Measurements from ENCODE around the gene BCL7B. TPM values are rescaled to one million over a fixed set of nuclear protein-coding genes. Genes with fewer than 3 reads are reported as not detected.
"Not testable (repeated sequence)": the region's sequence is repeated elsewhere in the genome, so short reads cannot be mapped to it uniquely, and the experiment has no call there.

The BCL7B gene
- total RNA-seq, 5 donors from 2014 or later (not counting 1 experiment from before 2014, with no cell fraction given): 56.3 to 106 (median 63.8) TPM

DNA sequence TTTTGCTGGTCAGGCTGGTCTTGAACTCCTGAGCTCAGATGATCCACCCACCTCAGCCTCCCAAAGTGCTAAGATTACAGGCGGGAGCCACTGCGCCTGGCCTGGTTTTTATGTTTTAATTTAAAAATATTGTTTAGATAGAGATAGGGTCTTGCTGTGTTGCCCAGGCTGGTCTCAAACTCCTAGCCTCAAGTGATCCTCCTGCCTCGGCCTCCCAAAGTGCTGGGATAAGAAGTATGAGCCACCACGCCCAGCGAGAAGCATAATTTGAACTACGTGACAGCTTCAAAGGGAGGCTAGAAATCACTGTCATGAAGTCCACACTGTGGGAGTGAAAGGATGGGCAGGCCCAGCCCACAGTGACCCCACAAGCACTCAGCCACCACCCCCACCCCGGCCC lies 21.6 kb downstream of the BCL7B start:
- ChIA-PET CTCF (interaction anchor here in 1 of 2 donors (0.7 kb wide), 1 partner anchor 71 kb away, joined by 3 read pairs; no protein-coding TSS in a partner anchor), POLR2A (interaction anchor here (0.6 to 0.7 kb wide), 2 partner anchors 9 to 235 kb away, joined by 3 to 9 read pairs; no protein-coding TSS in a partner anchor)
- ATAC-seq (replicated peaks in 1 of 4); DNase-seq; H3K4me1 Mint-ChIP-seq; H3K4me1 ChIP-seq (ENCODE audit: control insufficient read depth in 1 of 2, extremely low read depth in 1 of 2, insufficient read depth in 2 of 2, low read length in 2 of 2); H3K27me3 ChIP-seq (replicated peaks in 1 of 2; ENCODE audit: control insufficient read depth in 2 of 2, extremely low read depth in 1 of 2, insufficient read depth in 2 of 2, low read length in 1 of 2); H3K4me3 Mint-ChIP-seq; H3K27me3 Mint-ChIP-seq; H3K9me3 ChIP-seq; H3K27ac ChIP-seq (ENCODE audit: low read length); H3K27ac Mint-ChIP-seq; H3K4me3 ChIP-seq (ENCODE audit: control insufficient read depth in 1 of 2, extremely low read depth in 1 of 2, low read length in 1 of 2); H3K9me3 Mint-ChIP-seq: not testable (repeated sequence)
- peaks cover 10 to 52% of the 10 kb centered on the region in 2 donors for H3K36me3 ChIP-seq (ENCODE audit: control insufficient read depth in 2 of 2, extremely low read depth in 1 of 2, insufficient read depth in 1 of 2, low read length in 1 of 2)
- WGBS (ENCODE audit: insufficient coverage): 97% methylated on average over 4 of the region's 7 CpGs
- peaks cover 33% of the 10 kb centered on the region for H3K36me3 Mint-ChIP-seq

DNA sequence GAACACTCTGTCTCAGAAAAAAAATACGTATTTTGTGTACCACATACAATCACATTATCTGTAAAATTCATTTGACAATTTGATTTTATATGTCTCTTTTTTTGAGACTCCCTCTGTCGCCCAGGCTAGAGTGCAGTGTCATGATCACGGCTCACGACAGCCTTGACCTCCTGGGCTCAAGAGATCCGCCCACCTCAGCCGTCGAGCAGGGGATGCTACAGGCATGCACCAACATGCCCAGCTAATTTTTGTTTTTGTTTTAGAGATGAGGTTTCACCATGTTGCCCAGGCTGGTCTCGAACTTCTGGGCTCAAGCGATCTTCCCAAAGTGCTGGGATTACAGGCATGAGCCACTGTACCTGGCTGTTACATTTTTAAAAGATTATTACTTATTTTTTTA lies 23.7 kb downstream of the BCL7B start:
- ATAC-seq (replicated peaks in 1 of 4) (no peak), DNase-seq (no peak)
- ChIA-PET CTCF (no interaction called here), POLR2A (no interaction called here)
- no peaks in the 10 kb centered on the region for H3K4me1 Mint-ChIP-seq
- WGBS (ENCODE audit: insufficient coverage): 98% methylated on average over 8 of the region's 9 CpGs
- no peak overlapping the region for H3K4me3 Mint-ChIP-seq
- H3K9me3 ChIP-seq: no peaks in the 10 kb centered on the region
- no peaks in the 10 kb centered on the region for H3K9me3 Mint-ChIP-seq
- no peaks in the 10 kb centered on the region for H3K27me3 ChIP-seq (replicated peaks in 1 of 2; ENCODE audit: control insufficient read depth in 2 of 2, extremely low read depth in 1 of 2, insufficient read depth in 2 of 2, low read length in 1 of 2)
- H3K27me3 Mint-ChIP-seq: no peaks in the 10 kb centered on the region
- peaks cover 26% of the 10 kb centered on the region for H3K36me3 Mint-ChIP-seq
- H3K36me3 ChIP-seq (ENCODE audit: control insufficient read depth in 2 of 2, extremely low read depth in 1 of 2, insufficient read depth in 1 of 2, low read length in 1 of 2): peaks cover 7 to 37% of the 10 kb centered on the region in 2 donors
- H3K4me3 ChIP-seq (ENCODE audit: control insufficient read depth in 1 of 2, extremely low read depth in 1 of 2, low read length in 1 of 2): no peak overlapping the region
- no peak overlapping the region for H3K27ac ChIP-seq (ENCODE audit: low read length)
- no peaks in the 10 kb centered on the region for H3K4me1 ChIP-seq (ENCODE audit: control insufficient read depth in 1 of 2, extremely low read depth in 1 of 2, insufficient read depth in 2 of 2, low read length in 2 of 2)
- no peak overlapping the region for H3K27ac Mint-ChIP-seq

DNA sequence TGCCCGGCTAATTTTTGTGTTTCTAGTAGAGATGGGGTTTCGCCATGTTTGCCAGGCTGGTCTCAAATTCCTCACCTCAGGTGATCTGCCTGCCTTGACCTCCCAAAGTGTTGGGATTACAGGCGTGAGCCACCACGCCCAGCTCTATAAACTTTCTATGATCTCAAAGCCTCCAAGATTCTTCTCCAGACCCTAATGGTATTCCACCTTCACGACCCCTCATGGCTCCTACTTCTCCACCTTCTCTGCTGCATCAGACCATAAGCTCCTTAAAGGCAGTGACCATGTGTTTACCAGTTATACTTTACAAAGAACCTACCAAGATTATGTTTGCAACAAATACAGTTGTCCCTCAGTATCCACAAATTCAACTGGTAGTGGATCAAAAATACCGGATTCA lies 25.3 kb downstream of the BCL7B start:
- no peak overlapping the region for H3K4me3 Mint-ChIP-seq
- H3K9me3 Mint-ChIP-seq: no peaks in the 10 kb centered on the region
- Histone ChIP-seq H3K27ac (ENCODE audit: low read length) (no peak overlapping the region), H3K4me1 (ENCODE audit: control insufficient read depth in 1 of 2, extremely low read depth in 1 of 2, insufficient read depth in 2 of 2, low read length in 2 of 2) (peaks cover 4 to 11% of the 10 kb centered on the region in 2 experiments), H3K27me3 (replicated peaks in 1 of 2; ENCODE audit: control insufficient read depth in 2 of 2, extremely low read depth in 1 of 2, insufficient read depth in 2 of 2, low read length in 1 of 2) (no peaks in the 10 kb centered on the region), H3K9me3 (no peaks in the 10 kb centered on the region), H3K4me3 (ENCODE audit: control insufficient read depth in 1 of 2, extremely low read depth in 1 of 2, low read length in 1 of 2) (no peak overlapping the region), H3K36me3 (ENCODE audit: control insufficient read depth in 2 of 2, extremely low read depth in 1 of 2, insufficient read depth in 1 of 2, low read length in 1 of 2) (peaks cover 2 to 23% of the 10 kb centered on the region in 2 donors)
- H3K36me3 Mint-ChIP-seq: peaks cover 16% of the 10 kb centered on the region
- DNase-seq (no peak), ATAC-seq (replicated peaks in 1 of 4) (no peak)
- CTCF ChIA-PET: no interaction called here
- POLR2A ChIA-PET: no interaction called here
- H3K27me3 Mint-ChIP-seq: no peaks in the 10 kb centered on the region
- 97% methylated on average over 4 of the region's 6 CpGs for WGBS (ENCODE audit: insufficient coverage)
- H3K27ac Mint-ChIP-seq: peak overlapping the region in 1 of 2 donors; percentile 18
- peaks cover 8 to 15% (median 10%) of the 10 kb centered on the region in 3 donors for H3K4me1 Mint-ChIP-seq

- peaks cover 15 to 22% (median 19%) of the 10 kb centered on the region in 3 donors for H3K4me1 Mint-ChIP-seq
- ATAC-seq (replicated peaks in 1 of 4) (no peak), DNase-seq (no peak)
- ChIA-PET CTCF (interaction anchor here in 1 of 2 donors (0.8 kb wide), 1 partner anchor 10 kb away, joined by 3 read pairs; no protein-coding TSS in a partner anchor), POLR2A (interaction anchor here in 1 of 2 donors (0.6 kb wide), 1 partner anchor 181 kb away, joined by 5 read pairs; no protein-coding TSS in a partner anchor)
- H3K27me3 ChIP-seq (replicated peaks in 1 of 2; ENCODE audit: control insufficient read depth in 2 of 2, extremely low read depth in 1 of 2, insufficient read depth in 2 of 2, low read length in 1 of 2): no peaks in the 10 kb centered on the region
- H3K27ac ChIP-seq (ENCODE audit: low read length): no peak overlapping the region
- peaks cover 2 to 9% of the 10 kb centered on the region in 2 donors for H3K36me3 ChIP-seq (ENCODE audit: control insufficient read depth in 2 of 2, extremely low read depth in 1 of 2, insufficient read depth in 1 of 2, low read length in 1 of 2)
- no peak overlapping the region for H3K4me3 ChIP-seq (ENCODE audit: control insufficient read depth in 1 of 2, extremely low read depth in 1 of 2, low read length in 1 of 2)
- H3K27me3 Mint-ChIP-seq: no peaks in the 10 kb centered on the region
- WGBS (ENCODE audit: insufficient coverage): 100% methylated on average over 1 of the region's 3 CpGs
- no peak overlapping the region for H3K27ac Mint-ChIP-seq
- no peaks in the 10 kb centered on the region for H3K9me3 ChIP-seq
- H3K4me1 ChIP-seq (ENCODE audit: control insufficient read depth in 1 of 2, extremely low read depth in 1 of 2, insufficient read depth in 2 of 2, low read length in 2 of 2): peaks cover 16 to 23% of the 10 kb centered on the region in 2 experiments
- H3K9me3 Mint-ChIP-seq: no peaks in the 10 kb centered on the region
- H3K4me3 Mint-ChIP-seq: no peak overlapping the region
- H3K36me3 Mint-ChIP-seq: peaks cover 7% of the 10 kb centered on the region
These were observed 26.7 kb downstream of the BCL7B start for GRCh38 chr7:73530800-73531199.

DNA sequence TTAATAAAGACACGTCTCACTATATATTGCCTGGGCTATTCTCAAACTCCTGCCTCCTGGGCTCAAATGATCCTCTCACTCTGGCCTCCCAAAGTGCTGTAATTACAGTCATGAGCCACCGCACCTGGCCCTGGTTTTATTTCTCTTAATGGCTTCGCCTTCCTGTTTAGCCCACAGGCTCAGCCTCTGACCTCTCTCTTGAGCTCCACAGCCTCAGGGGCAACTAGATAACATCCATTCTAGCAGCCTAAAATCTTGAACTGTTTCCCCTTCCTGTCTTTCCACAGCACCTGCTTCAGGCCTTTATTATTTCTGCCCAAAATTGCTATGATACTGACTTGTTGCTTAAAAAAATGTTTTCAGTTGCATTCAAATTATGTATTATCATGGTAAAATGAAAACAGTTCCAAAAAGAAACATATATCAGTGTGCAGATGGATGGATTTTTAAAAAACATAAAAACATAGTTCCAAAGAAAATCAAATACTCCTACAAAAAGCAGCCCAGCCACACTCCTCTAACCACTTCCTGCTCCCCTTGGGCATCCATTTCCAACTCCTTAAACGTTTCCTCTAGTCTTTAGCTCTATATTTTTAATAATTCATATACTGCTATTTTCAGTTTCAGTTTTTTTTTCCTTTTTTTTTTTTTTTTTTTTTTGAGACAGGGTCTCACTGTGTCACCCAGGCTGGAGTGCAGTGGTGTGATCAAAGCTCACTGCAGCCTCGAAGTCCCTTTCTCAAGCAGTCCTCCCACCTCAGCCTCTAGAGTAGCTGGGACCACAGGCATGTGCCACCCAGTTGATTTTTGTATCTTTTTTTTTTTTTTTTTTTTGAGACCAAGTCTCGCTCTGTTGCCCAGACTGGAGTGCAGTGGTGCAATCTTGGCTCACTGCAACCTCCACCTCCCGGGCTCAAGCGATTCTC lies 30.3 kb downstream of the BCL7B start:
- peak overlapping the region; percentile 89 to 92 for H3K27ac Mint-ChIP-seq
- Histone ChIP-seq H3K4me3 (ENCODE audit: control insufficient read depth in 1 of 2, extremely low read depth in 1 of 2, low read length in 1 of 2) (no peak overlapping the region), H3K9me3 (no peaks in the 10 kb centered on the region), H3K4me1 (ENCODE audit: control insufficient read depth in 1 of 2, extremely low read depth in 1 of 2, insufficient read depth in 2 of 2, low read length in 2 of 2) (peaks cover 25 to 52% of the 10 kb centered on the region in 2 experiments), H3K27ac (ENCODE audit: low read length) (peak overlapping the region; percentile 27), H3K36me3 (ENCODE audit: control insufficient read depth in 2 of 2, extremely low read depth in 1 of 2, insufficient read depth in 1 of 2, low read length in 1 of 2) (no peaks in the 10 kb centered on the region), H3K27me3 (replicated peaks in 1 of 2; ENCODE audit: control insufficient read depth in 2 of 2, extremely low read depth in 1 of 2, insufficient read depth in 2 of 2, low read length in 1 of 2) (no peaks in the 10 kb centered on the region)
- peaks cover under 1% of the 10 kb centered on the region for H3K36me3 Mint-ChIP-seq
- H3K27me3 Mint-ChIP-seq: no peaks in the 10 kb centered on the region
- H3K4me3 Mint-ChIP-seq: peak overlapping the region in 2 of 3 donors; percentile 32 to 70
- DNase-seq (peak in 1 of 35 experiments; percentile 31), ATAC-seq (replicated peaks in 1 of 4) (no peak)
- CTCF ChIA-PET: interaction anchor here (0.5 to 0.6 kb wide), 3 partner anchors 51 to 170 kb away, joined by 3 to 5 read pairs (median 4); partner anchors contain the start of gene TBL2 (in 1 of the 2)
- POLR2A ChIA-PET: interaction anchor here in 1 of 2 donors (0.6 to 0.7 kb wide), 3 partner anchors 8 to 111 kb away, joined by 3 to 11 read pairs (median 9); no protein-coding TSS in a partner anchor
- 80% methylated on average over 1 of the region's 8 CpGs for WGBS (ENCODE audit: insufficient coverage)
- H3K4me1 Mint-ChIP-seq: peaks cover 38 to 46% (median 43%) of the 10 kb centered on the region in 3 donors
- no peaks in the 10 kb centered on the region for H3K9me3 Mint-ChIP-seq

DNA sequence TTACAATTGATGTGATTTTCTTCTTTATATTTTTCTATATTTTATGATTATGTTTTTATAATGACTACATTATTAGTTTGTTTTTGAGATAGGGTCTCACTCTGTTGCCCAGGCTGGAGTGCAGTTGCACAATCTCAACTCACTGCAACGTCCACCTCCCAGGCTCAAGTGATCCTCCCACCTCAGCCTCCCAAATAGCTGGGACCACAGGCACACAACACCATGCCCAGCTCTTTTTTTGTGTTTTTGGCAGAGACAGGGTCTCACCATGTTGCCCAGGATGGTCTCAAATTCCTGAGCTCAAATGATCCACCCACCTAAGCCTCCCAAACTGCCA lies 31.4 kb downstream of the BCL7B start:
- H3K36me3 Mint-ChIP-seq; CTCF ChIA-PET; DNase-seq; POLR2A ChIA-PET; H3K27me3 Mint-ChIP-seq; H3K36me3 ChIP-seq (ENCODE audit: control insufficient read depth in 2 of 2, extremely low read depth in 1 of 2, insufficient read depth in 1 of 2, low read length in 1 of 2); H3K4me3 ChIP-seq (ENCODE audit: control insufficient read depth in 1 of 2, extremely low read depth in 1 of 2, low read length in 1 of 2); H3K27me3 ChIP-seq (replicated peaks in 1 of 2; ENCODE audit: control insufficient read depth in 2 of 2, extremely low read depth in 1 of 2, insufficient read depth in 2 of 2, low read length in 1 of 2); H3K9me3 ChIP-seq; H3K9me3 Mint-ChIP-seq; ATAC-seq (replicated peaks in 1 of 4): not testable (repeated sequence)
- H3K4me1 ChIP-seq (ENCODE audit: control insufficient read depth in 1 of 2, extremely low read depth in 1 of 2, insufficient read depth in 2 of 2, low read length in 2 of 2): peaks cover 25 to 54% of the 10 kb centered on the region in 2 experiments
- H3K4me1 Mint-ChIP-seq: peaks cover 38 to 47% (median 45%) of the 10 kb centered on the region in 3 donors
- H3K27ac ChIP-seq (ENCODE audit: low read length): peak overlapping the region; percentile 42
- no CpG with 5 or more reads among the region's 1 CpG for WGBS (ENCODE audit: insufficient coverage)
- H3K4me3 Mint-ChIP-seq: peak overlapping the region in 1 of 3 donors; percentile 73
- H3K27ac Mint-ChIP-seq: peak overlapping the region in 1 of 2 donors; percentile 94

All from T-cell (primary cell).